ENCODE data around the gene DOCK2.

DOCK2 gene

GRCh38 chr5:169988947-169989346 is 351.9 kb downstream of the DOCK2 start:
- TF ChIP-seq CTCF (IDR thresholded peaks at IDR 0.05; ENCODE audit: borderline replicate concordance, control extremely low read depth, extremely low read depth, insufficient read depth, missing control alignments) = no peak
- no peak for DNase-seq (ENCODE audit: low spot score)
- in situ Hi-C loops (cut with MboI; ENCODE audit: low sequenced_read_pairs, unreplicated experiment) = no loop called here

DNA sequence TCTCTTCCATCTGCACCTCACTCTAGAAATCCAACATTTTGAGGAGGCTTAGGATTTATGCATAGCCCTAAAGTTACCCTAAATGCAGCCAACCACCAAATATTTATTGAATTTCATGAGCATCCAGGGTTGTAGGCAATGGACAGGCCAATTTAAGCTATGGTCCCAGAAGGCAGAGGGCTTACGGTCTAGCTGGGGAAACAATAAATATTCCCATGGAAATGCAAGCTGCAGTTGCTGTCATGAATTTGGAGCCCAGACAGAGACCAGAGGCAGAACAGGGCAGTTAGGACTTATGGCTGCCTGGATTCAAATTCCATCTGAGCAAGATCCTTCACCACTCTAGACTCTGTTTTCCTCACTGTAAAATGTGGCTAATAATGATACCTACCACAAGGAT is 352.3 kb downstream of the DOCK2 start:
- no peak for TF ChIP-seq CTCF (IDR thresholded peaks at IDR 0.05; ENCODE audit: borderline replicate concordance, control extremely low read depth, extremely low read depth, insufficient read depth, missing control alignments)
- no peak for DNase-seq (ENCODE audit: low spot score)
- in situ Hi-C loops (cut with MboI; ENCODE audit: low sequenced_read_pairs, unreplicated experiment) = no loop called here

DNA sequence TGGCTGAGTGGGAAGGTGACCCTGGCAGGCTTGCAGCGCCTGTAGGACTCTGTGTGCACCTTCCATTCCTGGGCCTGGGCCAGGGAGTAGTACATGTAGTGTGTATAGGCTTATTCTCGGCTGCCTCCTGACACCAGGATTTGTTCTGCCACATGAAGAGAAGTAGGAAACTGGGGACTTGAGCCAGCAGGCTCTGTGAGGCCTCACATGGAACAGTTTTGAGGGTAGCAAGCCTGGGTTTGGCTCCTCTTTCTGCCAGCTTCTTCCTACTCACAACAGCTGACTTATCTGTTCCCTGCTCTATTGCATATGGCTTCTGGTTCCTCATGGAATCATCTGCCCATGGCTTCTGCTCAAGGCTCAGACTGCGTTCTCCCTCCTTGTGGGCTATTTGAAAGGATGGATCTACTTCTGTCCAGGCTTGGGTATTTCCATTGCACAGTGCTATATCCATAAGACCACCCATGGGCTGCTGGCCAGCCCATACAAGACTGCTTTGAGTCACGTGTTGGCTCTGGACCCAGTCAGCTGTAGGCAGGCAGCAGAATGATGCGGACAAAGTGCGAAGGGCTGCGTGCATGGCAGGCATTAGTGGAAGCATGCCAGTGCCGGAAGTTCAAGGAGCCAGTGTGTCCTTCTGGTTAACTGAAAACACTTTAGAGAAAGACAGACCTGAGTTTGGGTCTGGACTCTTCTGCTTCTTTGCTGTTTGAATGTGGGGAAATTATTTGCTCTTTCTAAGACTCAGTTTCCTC is 354.2 kb downstream of the DOCK2 start:
- in situ Hi-C loops (cut with MboI; ENCODE audit: low sequenced_read_pairs, unreplicated experiment) = no loop called here
- no peak for DNase-seq (ENCODE audit: low spot score)
- TF ChIP-seq CTCF (IDR thresholded peaks at IDR 0.05; ENCODE audit: borderline replicate concordance, control extremely low read depth, extremely low read depth, insufficient read depth, missing control alignments) = no peak

DNA sequence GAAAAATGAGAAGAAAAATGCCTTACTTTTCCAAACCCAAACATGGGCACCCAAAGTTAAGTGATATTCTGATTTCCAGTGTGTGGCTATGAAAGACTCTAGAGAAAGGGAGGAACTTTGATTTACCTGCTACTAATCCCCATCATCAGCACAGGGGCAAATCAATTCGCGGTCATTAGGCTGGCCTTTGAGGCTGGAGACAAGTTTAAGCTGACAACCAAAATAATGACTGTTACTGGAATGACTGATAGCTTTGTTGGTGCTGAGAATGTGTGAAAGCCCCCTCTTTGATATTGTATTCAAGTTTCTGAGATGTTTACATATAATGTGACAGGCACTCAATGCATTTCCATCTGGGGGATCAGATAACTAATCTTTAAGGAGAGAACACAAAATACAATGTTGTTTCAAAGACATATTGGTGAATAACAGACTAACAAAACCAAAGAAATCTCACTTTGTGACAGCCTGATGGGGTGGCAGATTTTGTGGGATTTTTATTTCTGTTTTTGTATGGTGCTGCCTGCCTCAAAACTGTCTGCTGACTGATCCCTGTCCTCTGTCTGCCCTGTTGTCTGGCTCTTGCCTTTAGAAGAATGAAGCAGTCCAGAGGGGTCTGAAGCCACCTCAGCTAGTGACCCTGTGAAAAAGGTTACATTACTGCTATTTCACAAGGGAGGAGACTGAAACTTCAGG is 355.9 kb downstream of the DOCK2 start:
- in situ Hi-C loops (cut with MboI; ENCODE audit: low sequenced_read_pairs, unreplicated experiment) = no loop called here
- TF ChIP-seq CTCF (IDR thresholded peaks at IDR 0.05; ENCODE audit: borderline replicate concordance, control extremely low read depth, extremely low read depth, insufficient read depth, missing control alignments) = no peak
- no peak for DNase-seq (ENCODE audit: low spot score)

GRCh38 chr5:169993485-169993790 is 356.4 kb downstream of the DOCK2 start:
- DNase-seq (ENCODE audit: low spot score) = no peak
- in situ Hi-C loops (cut with MboI; ENCODE audit: low sequenced_read_pairs, unreplicated experiment) = no loop called here
- no peak for TF ChIP-seq CTCF (IDR thresholded peaks at IDR 0.05; ENCODE audit: borderline replicate concordance, control extremely low read depth, extremely low read depth, insufficient read depth, missing control alignments)

GRCh38 chr5:169997798-169998197 is 360.7 kb downstream of the DOCK2 start:
- in situ Hi-C loops (cut with MboI; ENCODE audit: low sequenced_read_pairs, unreplicated experiment) = no loop called here
- no peak for TF ChIP-seq CTCF (IDR thresholded peaks at IDR 0.05; ENCODE audit: borderline replicate concordance, control extremely low read depth, extremely low read depth, insufficient read depth, missing control alignments)
- DNase-seq (ENCODE audit: low spot score) = no peak

All from GM13976 (cell line).